Body of pancreas (tissue), 4 donors: ENCODE measurements around the gene ADRM1.

Experiments
- CTCF ChIP-seq, 7 experiments: fragments of 450-650 bp in 4 of 7; fragments of 200-600 bp in 3 of 7; sonication (generic) in 3 of 7; IDR thresholded peaks; one replicate each; pipeline ENCODE4 v1.5.1; 2016 to 2019; ENCODE audit warnings: antibody characterized with exemption in 7 of 7
- POLR2A ChIP-seq, 3 donors: fragments of 450-650 bp; IDR thresholded peaks; one replicate each; pipeline ENCODE4 v1.6.1; 2016; ENCODE audit warnings: antibody characterized with exemption in 3 of 3, mild to moderate bottlenecking in 2 of 3

- TF ChIP-seq CTCF (IDR thresholded peaks at IDR 0.05) (no peak), POLR2A (IDR thresholded peaks at IDR 0.05) (no peak)
Observed at GRCh38 chr20:62337558-62338293, 34.9 kb downstream of the ADRM1 start.
